GM06990 (cell line): Measurements from ENCODE around the gene PLEKHH3.
"Not testable (repeated sequence)": the region's sequence is repeated elsewhere in the genome, so short reads cannot be mapped to it uniquely, and the experiment has no call there.

Source experiments
- DNase-seq: peaks from one replicate; pipeline ENCODE4 v3.0.0-alpha.2; 2011; ENCODE audit not compliant: insufficient read length; ENCODE audit errors: extremely low read depth
- H3K27me3 ChIP-seq: replicated peaks from 2 replicates; pipeline ENCODE4 v1.6.0; 2011; ENCODE audit warnings: low read length; ENCODE audit not compliant: control insufficient read depth, insufficient read depth
- H3K36me3 ChIP-seq: 2 replicates; pipeline ENCODE4 v1.5.1; 2011; ENCODE audit warnings: low read length; ENCODE audit not compliant: control insufficient read depth, insufficient read depth
- H3K4me3 ChIP-seq: replicated peaks from 2 replicates; pipeline ENCODE4 v1.5.1; 2011; ENCODE audit warnings: low read depth, mild to moderate bottlenecking, control low read depth, low read length
- CTCF ChIP-seq: IDR thresholded peaks from 2 replicates; pipeline ENCODE4 v1.5.1; 2011; ENCODE audit warnings: low read length, control low read depth, mild to moderate bottlenecking, inconsistent platforms; ENCODE audit not compliant: insufficient read depth, poor library complexity, severe bottlenecking

PLEKHH3 gene

GRCh38 chr17:42665581-42666001 is 11.2 kb downstream of the PLEKHH3 start:
- Histone ChIP-seq H3K36me3 (peaks cover 19% of the 10 kb centered on the region), H3K4me3 (no peak overlapping the region), H3K27me3 (no peaks in the 10 kb centered on the region)
- DNase-seq = no peak
- no peak for TF ChIP-seq CTCF

GRCh38 chr17:42660692-42661345 is 16.0 kb downstream of the PLEKHH3 start:
- H3K27me3 ChIP-seq = no peaks in the 10 kb centered on the region
- no peak for DNase-seq
- H3K4me3 ChIP-seq = no peak overlapping the region
- H3K36me3 ChIP-seq = peaks cover 3% of the 10 kb centered on the region
- TF ChIP-seq CTCF = no peak

- not testable (repeated sequence) for H3K36me3 ChIP-seq, DNase-seq, H3K27me3 ChIP-seq
- H3K4me3 ChIP-seq = peak overlapping the region; percentile 78
Observed at GRCh38 chr17:42659932-42660274, 16.9 kb downstream of the PLEKHH3 start.

- no peak for TF ChIP-seq CTCF
- DNase-seq = peak; percentile 87
- no peaks in the 10 kb centered on the region for H3K27me3 ChIP-seq
- no peaks in the 10 kb centered on the region; the same call in 1 of the 2 replicates for H3K36me3 ChIP-seq
- H3K4me3 ChIP-seq = peak within 1 kb of the TSS; percentile 78
Observed at GRCh38 chr17:42659079-42659931, 17.5 kb downstream of the PLEKHH3 start, which contains the start of gene TUBG2. TUBG2 (plus strand) TSS chr17:42659284; CDS start chr17:42659504, 220 bp downstream.

- TF ChIP-seq CTCF = no peak
- H3K36me3 ChIP-seq = no peaks in the 10 kb centered on the region; the same call in 1 of the 2 replicates
- H3K27me3 ChIP-seq = no peaks in the 10 kb centered on the region
- H3K4me3 ChIP-seq = no peak overlapping the region
- DNase-seq = no peak
Observed at GRCh38 chr17:42657824-42658588, 18.8 kb downstream of the PLEKHH3 start.
